ENCODE results near the gene ATP2B1. TPM values are rescaled to one million over a fixed set of nuclear protein-coding genes. Genes with fewer than 3 reads are reported as not detected.

Gene ATP2B1
- total RNA-seq, 1 donor from 2014 or later: 44.0 TPM

DNA sequence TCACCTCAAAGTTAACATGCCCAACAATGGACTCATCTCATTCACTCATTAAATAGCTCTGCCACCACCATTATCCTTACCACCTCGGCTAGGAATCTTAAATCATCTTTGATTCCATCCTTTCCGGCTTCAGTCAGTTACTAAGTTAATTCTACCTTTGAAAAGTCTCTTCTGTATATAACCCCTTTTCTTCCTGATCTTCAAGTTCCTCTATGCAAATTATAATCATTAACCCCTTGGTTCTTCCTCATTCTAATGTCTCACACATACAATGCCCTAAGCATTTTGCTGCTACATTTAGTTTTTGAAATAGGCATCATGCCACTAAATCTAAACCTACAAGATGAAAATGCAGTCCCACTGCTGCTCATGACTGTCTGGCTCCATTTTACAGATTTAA lies 51.6 kb downstream of the ATP2B1 start:
- DNase-seq (ENCODE audit: low spot score): no peak

- DNase-seq (ENCODE audit: low spot score): no peak
Observed at GRCh38 chr12:89655841-89656240, 52.8 kb downstream of the ATP2B1 start.

DNA sequence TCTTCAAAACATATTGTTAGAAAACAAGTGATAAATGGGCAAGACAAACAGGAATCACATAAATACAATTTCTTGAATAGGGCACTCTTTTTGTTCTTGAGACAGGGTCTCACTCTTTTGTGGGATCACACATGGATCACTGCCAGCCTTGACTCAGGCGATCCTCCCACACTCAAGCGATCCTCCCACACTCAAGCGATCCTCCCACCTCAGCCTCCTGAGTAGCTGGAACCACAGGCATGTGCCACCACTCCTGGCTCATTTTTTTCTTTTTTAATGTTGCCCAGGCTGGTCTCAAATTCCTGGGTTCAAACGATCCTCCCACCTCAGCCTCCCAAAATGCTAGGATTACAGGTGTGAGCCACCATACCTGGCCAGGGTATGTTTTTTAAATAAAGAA lies 57.4 kb downstream of the ATP2B1 start:
- DNase-seq (ENCODE audit: low spot score): no peak

- DNase-seq (ENCODE audit: low spot score): no peak
Observed at GRCh38 chr12:89650239-89650638, 58.4 kb downstream of the ATP2B1 start.

GRCh38 chr12:89649820-89650219 lies 58.8 kb downstream of the ATP2B1 start:
- DNase-seq (ENCODE audit: low spot score): no peak

- DNase-seq (ENCODE audit: low spot score): no peak
Observed at GRCh38 chr12:89649139-89649538, 59.5 kb downstream of the ATP2B1 start.

DNA sequence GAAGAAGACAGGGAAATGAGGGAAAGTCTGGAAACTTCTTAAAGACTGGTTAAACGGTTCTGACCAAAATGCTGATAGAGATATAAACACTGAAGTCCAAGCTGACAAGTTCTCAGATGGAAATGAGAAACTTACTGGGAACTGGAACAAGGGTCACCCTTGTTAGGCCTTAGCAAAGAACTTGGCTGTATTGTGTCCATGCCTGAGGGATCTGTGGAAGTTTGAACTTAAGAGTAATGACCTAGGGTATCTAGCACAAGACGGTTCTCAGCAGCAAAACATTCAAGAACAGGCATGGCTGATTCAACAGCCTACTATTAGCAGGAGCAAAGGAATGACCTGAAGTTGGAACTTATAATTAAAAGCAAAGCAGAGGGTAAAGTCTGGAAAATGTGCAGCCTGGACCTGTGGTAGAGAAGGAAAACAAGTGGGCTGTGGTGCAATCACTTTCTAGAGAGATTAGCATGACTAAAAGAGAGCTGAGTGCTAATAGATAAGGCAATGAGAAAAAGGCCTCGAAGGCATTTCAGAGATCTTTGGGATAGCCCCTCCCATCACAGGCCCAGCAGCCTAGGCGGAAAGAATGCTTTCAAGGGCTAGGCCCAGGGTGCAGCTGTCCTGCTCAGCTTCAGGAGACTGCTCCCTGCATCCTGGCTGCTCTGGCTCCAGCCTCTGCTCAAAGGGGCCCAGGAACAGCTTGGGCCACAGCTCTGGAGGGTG lies 60.3 kb downstream of the ATP2B1 start:
- DNase-seq (ENCODE audit: low spot score): no peak

DNA sequence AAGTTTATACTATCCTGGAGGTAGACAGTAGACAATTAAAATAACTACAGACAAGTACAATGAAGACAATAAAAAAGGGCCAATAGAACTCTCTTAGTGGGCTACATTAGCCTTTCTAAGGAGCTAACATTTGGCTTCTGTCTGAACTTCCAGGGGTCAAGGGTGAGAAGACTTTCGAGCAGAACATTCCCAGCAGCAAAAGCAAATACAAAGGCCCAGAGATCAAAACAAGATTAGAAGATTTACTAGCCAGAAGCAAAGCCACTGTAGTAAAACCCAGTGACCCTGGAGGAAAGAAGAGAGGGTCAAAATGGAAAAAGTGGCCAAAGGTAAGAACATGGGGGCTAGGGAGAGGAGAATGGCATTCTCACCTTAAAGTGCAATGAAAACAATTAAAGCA lies 63.2 kb downstream of the ATP2B1 start:
- DNase-seq (ENCODE audit: low spot score): no peak

- no peak for DNase-seq (ENCODE audit: low spot score)
Observed at GRCh38 chr12:89642959-89643358, 65.7 kb downstream of the ATP2B1 start.

DNA sequence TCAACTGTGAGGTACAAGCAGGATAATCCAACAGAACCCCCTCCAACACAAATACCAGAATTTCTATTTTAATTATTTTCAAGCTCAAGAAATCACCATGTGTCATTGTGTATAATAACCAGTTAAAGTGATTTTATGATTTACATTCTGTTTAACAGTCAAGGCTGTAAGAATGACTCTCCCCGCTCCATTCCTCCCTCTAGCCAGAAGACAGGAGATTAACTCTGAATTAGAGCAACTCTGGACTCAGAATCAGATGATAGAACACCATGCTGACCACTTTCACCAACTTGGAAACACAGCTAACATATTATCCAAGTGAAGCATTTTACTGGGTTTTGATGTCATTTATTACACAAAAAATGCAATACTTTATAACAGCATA lies 71.9 kb downstream of the ATP2B1 start:
- DNase-seq (ENCODE audit: low spot score): no peak

DNA sequence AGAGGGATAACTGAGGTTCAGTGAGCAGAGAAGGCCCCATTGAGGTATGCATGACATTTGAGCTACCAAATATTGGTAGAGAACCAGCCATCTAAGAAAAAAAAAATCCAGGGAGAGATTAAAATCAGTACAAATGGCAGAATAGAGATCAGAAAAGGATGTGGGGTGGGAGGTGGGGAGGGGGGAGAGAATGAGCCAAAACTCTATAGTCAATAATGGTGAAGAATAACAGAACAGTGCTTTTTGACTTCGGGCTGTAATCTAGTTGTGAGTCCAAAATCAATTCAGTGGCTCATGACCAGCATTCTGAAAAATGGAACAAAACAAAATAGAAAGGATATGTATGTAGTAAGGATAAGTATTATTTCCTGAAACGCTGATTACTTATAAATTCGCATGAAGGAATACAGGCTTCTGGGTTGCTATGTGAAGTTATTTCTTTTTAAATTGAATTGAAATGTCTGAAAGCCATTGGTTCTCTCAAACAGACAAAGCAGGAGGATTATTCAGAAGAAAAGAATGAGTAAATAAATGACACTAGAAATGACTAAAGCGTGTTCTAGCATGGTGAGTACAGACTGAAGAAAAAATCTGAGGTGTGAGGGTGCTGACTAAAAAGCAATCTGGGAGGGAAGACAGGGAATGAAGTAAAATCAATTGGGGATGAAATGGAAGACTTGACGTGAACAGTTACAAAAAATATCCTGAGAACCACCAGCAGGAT lies 72.4 kb downstream of the ATP2B1 start:
- no peak for DNase-seq (ENCODE audit: low spot score)

- DNase-seq (ENCODE audit: low spot score): no peak
Observed at GRCh38 chr12:89634508-89634907, 74.1 kb downstream of the ATP2B1 start.

DNA sequence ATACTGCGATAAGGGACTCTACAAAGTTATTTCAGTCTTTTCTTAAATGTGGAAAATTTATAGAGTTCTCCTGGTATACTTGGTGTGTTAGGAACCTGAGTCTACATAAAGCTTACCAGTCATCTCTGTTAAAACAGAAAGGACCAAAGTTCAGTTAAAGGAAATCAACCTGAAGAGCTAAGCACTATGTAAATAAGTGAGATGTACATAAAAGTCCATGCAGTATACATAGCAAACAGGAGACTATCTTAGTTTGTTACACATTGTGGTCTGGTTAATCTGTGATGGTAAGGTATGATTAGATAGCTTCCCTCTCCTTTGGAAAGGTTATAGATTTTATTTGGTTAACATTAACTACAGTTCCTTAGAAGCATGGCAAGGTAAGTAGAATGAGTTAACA lies 75.9 kb downstream of the ATP2B1 start:
- no peak for DNase-seq (ENCODE audit: low spot score)

GRCh38 chr12:89622115-89622514 lies 86.5 kb downstream of the ATP2B1 start:
- no peak for DNase-seq (ENCODE audit: low spot score)

- DNase-seq (ENCODE audit: low spot score): no peak
Observed at GRCh38 chr12:89621521-89621920, 87.1 kb downstream of the ATP2B1 start.

- DNase-seq (ENCODE audit: low spot score): no peak
Observed at GRCh38 chr12:89619764-89620163, 88.9 kb downstream of the ATP2B1 start.

- no peak for DNase-seq (ENCODE audit: low spot score)
Observed at GRCh38 chr12:89618113-89618862, 90.3 kb downstream of the ATP2B1 start.

DNA sequence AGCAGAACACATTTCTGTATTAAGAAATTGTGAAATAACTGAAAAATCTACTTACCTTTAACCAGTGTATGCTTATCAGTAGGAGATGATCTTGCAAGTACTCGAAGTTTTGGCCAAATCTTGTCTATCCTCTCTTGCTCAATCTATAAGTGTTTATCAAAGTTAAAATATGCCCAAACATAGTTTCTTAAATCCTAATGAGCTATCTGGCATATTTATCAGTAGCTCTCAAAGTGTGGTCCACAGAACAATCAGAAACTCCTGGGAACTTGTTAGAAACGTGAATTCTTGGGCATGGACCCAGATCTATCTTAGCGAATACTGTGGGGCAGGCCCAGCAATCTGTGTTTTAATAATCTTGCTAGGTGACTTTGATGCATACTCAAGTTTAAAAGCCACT lies 98.3 kb downstream of the ATP2B1 start:
- no peak for DNase-seq (ENCODE audit: low spot score)

GRCh38 chr12:89603678-89604077 lies 105.0 kb downstream of the ATP2B1 start:
- no peak for DNase-seq (ENCODE audit: low spot score)

DNA sequence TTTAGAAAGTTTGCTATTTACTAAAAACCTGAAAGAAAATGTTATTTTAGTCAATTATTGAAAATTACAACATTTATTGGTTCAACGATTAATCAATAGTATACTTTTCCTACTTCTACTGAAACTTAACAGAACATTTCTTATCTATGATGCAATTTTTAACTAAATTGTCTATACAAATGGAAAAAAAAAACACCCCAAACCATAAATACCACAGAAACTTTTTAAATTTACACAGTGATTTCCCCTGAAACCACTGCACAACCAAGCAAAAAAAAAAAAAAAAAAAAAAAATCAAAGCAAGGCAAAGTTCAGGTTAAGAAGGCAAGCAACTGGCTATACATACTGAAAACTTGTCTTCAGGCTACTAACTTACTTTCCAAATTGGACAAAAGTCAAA lies 110.9 kb downstream of the ATP2B1 start:
- DNase-seq (ENCODE audit: low spot score): no peak

DNA sequence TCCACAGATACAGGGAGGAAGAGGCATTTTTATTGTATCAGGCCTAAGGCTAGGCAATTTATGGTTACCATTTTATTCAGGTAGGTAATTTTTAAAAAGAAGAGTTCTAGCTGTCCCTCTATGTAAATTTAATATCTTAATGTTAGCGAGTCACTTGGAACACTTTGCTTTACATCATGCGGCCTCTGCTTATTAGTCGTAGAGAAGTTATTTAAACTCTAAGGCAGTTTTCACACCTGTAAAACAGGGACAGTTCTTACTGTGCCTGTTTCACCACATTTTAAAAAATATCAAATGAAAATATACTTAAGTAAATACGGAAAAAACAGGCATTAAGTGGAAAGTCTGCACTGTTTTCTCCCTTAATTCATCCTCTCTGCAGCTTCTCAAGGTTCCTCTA lies 111.4 kb downstream of the ATP2B1 start:
- no peak for DNase-seq (ENCODE audit: low spot score)

GRCh38 chr12:89593873-89594272 lies 114.8 kb downstream of the ATP2B1 start:
- DNase-seq (ENCODE audit: low spot score): no peak

DNA sequence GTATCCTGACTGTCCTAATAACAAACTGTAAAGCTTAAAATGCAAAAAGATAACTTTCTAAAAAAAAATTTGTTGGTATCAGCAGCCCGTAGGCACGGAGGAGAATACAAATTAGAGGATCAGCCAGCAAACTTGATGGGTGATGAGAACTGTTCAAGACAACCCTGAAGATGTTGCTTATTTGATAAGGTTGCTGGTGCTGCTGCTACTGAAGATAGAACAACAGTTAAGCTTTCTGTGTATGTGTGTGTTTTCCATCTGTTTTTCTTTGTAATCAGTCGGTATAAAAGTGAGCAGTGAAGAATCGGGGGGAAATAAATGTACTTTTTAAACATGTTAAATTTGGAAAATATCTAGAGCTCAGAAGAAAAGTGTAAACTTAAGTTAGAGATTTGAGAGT lies 115.4 kb downstream of the ATP2B1 start:
- DNase-seq (ENCODE audit: low spot score): no peak
